Stimulated activated CD4-positive, alpha-beta T cell treated with anti-CD3 and anti-CD28 coated beads, Interleukin-4, amount 100 ng/mL, for 24 hours (primary cell): Measurements from ENCODE around the gene TRIM71.
"Not testable (repeated sequence)": the region's sequence is repeated elsewhere in the genome, so short reads cannot be mapped to it uniquely, and the experiment has no call there.

Source experiments
- DNase-seq: peaks from one replicate; pipeline ENCODE4 v3.0.0-alpha.2; 2020

Gene TRIM71

DNA sequence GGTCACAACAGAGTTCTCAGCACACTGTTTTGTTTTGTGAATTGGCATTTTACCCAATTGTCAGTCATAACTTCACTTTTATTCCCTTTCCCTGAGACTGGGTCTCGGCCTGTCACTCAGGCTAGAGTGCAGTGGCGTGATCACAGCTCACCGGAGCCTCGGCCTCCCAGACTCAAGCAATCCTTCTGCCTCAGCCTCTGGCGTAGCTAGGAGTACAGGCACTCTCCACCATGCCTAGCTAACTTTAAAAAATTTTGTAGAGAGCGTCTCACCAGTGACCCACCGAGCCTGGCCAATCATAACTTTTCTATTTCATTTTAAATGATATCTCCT lies 26.5 kb downstream of the TRIM71 start:
- no peak for DNase-seq

- no peak for DNase-seq
Observed at GRCh38 chr3:32844914-32845313, 27.1 kb downstream of the TRIM71 start.

GRCh38 chr3:32845546-32845945 lies 27.7 kb downstream of the TRIM71 start:
- DNase-seq, result not testable (repeated sequence)

GRCh38 chr3:32847045-32847444 lies 29.2 kb downstream of the TRIM71 start:
- not testable (repeated sequence) for DNase-seq

GRCh38 chr3:32847528-32847927 lies 29.7 kb downstream of the TRIM71 start:
- no peak for DNase-seq

GRCh38 chr3:32848215-32848614 lies 30.4 kb downstream of the TRIM71 start:
- DNase-seq, result no peak

GRCh38 chr3:32849046-32849445 lies 31.2 kb downstream of the TRIM71 start:
- no peak for DNase-seq

- no peak for DNase-seq
Observed at GRCh38 chr3:32850226-32850625, 32.4 kb downstream of the TRIM71 start.

- DNase-seq, result no peak
Observed at GRCh38 chr3:32850636-32851035, 32.8 kb downstream of the TRIM71 start.

DNA sequence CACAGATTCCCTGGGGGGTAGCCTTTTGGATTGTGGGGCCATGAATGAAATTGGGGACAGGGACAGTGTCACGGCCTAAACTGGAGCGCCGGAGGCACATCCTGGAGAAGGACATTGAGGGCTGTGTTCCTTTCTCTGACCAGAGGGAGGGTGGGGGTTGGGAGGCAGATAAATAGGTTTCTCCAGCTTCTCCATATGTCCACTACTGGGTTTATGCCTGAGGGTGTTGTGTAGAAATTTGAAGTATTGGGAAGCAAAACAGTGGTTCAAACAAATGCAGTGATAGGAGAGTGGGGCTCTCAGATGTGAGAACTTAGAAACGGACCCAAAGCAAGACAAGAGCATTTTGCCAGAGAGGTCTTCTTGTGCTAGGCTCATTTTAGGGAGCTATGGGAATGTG lies 34.3 kb downstream of the TRIM71 start:
- no peak for DNase-seq

GRCh38 chr3:32855350-32855953 lies 37.7 kb downstream of the TRIM71 start:
- DNase-seq, result no peak

DNA sequence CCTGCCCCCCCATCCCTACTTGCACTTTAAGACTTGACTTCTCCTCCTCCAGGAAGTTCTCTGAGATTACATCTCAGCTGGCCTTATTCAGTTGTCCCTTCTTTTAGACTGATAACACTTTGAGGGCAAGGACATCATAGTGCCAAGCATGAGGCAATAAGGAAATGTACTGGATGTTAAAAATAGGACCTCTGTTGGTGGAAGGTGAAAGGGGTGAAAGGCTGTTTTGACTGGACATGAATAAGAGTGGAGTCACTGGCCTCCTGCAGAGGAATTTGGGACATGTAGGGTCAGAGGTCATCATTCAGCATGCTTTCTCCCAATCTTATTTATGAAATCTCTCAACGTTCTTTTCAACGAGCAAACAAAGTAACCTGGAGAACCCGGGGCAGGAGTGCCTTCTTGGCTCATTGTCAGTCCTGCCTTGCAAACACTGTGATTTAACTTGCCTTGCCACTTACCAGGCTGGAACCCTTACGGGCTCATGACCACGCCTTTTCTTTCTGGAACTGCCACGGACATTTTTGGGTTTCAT lies 38.6 kb downstream of the TRIM71 start:
- DNase-seq, result no peak

- DNase-seq, result no peak
Observed at GRCh38 chr3:32856901-32857507, 39.2 kb downstream of the TRIM71 start.

DNA sequence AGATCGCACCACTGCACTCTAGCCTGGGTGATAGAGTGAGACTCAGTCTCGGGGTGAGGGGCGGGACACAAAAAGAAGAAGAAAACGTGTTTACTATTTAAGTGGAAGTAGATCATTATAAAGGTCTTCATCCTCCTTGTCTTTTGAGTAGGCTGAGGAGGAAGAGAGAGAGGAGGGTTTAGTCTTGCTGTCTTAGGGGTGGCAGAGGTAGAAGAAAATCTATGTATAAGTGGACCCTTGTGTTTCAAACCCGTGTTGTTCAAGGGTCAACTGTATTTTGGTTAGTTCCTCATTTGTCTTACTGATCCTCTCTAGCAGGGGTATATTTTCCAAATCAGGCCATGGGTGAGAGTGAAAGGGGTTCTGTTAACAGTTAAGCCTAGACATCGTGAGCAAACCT lies 40.1 kb downstream of the TRIM71 start:
- DNase-seq, result no peak

- no peak for DNase-seq
Observed at GRCh38 chr3:32859604-32860237, 41.9 kb downstream of the TRIM71 start.

- no peak for DNase-seq
Observed at GRCh38 chr3:32860499-32860898, 42.7 kb downstream of the TRIM71 start.

DNA sequence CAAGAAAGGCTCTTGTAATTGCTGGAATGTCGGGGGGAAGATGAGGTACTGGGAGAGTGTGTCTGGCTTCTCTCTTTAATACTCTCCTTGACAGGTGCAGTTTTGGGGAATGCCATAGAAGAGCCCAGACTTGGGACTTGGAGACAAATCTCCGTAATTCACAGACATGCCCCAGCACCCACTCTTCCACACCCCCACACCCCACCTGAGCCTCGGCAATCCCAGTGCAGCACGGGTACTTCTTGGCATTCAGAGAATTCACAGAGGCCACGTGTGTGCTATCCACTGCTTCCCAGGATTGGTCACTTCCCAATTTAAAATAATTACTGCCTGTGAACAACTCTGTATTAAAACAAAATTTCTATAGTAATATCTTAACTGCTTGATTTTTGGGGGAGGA lies 43.9 kb downstream of the TRIM71 start:
- no peak for DNase-seq

- DNase-seq, result no peak
Observed at GRCh38 chr3:32862247-32862935, 44.6 kb downstream of the TRIM71 start.

- DNase-seq, result no peak
Observed at GRCh38 chr3:32862936-32863487, 45.2 kb downstream of the TRIM71 start.

GRCh38 chr3:32865383-32865782 lies 47.6 kb downstream of the TRIM71 start:
- DNase-seq, result no peak

GRCh38 chr3:32866533-32866932 lies 48.7 kb downstream of the TRIM71 start:
- no peak for DNase-seq

- DNase-seq, result no peak
Observed at GRCh38 chr3:32867954-32868353, 50.2 kb downstream of the TRIM71 start.

DNA sequence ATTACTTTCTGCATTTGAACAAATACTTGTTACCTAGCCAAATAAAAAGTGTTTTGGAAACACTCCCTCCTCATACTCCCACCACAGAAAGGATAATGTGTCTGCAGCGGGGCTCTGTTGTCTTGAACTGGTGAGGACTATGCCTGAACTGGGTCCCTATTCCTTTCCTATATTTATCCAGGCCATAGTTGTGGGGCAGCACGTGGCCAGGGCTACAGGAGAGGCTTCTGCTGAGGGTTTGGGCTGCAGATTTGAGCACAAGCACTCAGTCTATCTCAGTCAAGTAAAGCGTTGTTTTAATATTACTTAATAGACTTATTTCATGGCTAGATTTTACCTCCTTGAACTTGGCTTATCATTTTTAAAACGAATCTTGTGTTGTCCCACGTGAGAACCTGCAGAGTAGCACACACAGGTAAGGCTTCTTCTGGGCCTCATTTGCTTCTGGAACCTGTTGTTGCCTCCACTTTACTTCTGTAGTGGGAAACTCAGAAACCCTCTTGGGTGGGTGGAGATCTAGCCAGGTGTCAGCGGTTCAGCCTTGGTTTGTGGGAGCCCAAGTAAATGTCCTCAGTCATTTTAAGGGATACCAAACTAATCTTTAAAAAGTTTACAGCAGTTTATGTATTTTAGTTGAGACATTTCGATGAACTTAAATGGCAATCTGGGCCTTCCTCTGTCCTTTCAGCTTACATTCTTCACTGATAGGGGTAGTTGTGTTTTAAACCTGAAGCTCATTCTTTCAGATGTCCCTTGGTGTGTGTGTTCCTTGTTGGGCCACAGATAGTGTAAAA lies 51.1 kb downstream of the TRIM71 start:
- DNase-seq, result no peak
